H9 (cell line): Measurements from ENCODE around the gene POU2F2. TPM values are rescaled to one million over a fixed set of nuclear protein-coding genes. Genes with fewer than 3 reads are reported as not detected.

Experiments used
- DNase-seq: peaks from one replicate; pipeline ENCODE4 v3.0.0-alpha.2; 2017
- H2AFZ ChIP-seq: one replicate; pipeline ENCODE4 v1.6.1; 2013; ENCODE audit warnings: mild to moderate bottlenecking, low read length, control low read depth, moderate library complexity
- H2AK5ac ChIP-seq: 2 replicates; pipeline ENCODE4 v1.6.1; 2013; ENCODE audit warnings: low read length, control low read depth, mixed read lengths; ENCODE audit not compliant: insufficient read length
- H2BK120ac ChIP-seq: one replicate; pipeline ENCODE4 v1.6.1; 2013; ENCODE audit warnings: low read depth, mild to moderate bottlenecking, low read length, control low read depth, inconsistent platforms; ENCODE audit not compliant: poor library complexity, severe bottlenecking
- H2BK12ac ChIP-seq: 2 replicates; pipeline ENCODE4 v1.6.1; 2013; ENCODE audit warnings: low read length, control low read depth, mixed read lengths, low read depth; ENCODE audit not compliant: insufficient read length
- H2BK15ac ChIP-seq: 2 replicates; pipeline ENCODE4 v1.6.1; 2013; ENCODE audit warnings: low read depth, low read length, control low read depth
- H2BK20ac ChIP-seq: one replicate; pipeline ENCODE4 v1.6.1; 2013; ENCODE audit warnings: low read depth, mild to moderate bottlenecking, low read length, control low read depth, inconsistent platforms; ENCODE audit not compliant: poor library complexity, severe bottlenecking
- H2BK5ac ChIP-seq: 2 replicates; pipeline ENCODE4 v1.6.1; 2013; ENCODE audit warnings: low read length, control low read depth, mixed read lengths; ENCODE audit not compliant: insufficient read length
- H3K14ac ChIP-seq: 2 replicates; pipeline ENCODE4 v1.6.1; 2013; ENCODE audit warnings: low read length, control low read depth; ENCODE audit not compliant: insufficient read depth
- H3K18ac ChIP-seq: 2 replicates; pipeline ENCODE4 v1.6.1; 2013; ENCODE audit warnings: low read depth, mild to moderate bottlenecking, mixed read lengths, low read length, control low read depth; ENCODE audit not compliant: insufficient read length
- H3K23ac ChIP-seq: 2 replicates; pipeline ENCODE4 v1.6.1; 2013; ENCODE audit warnings: low read length, control low read depth, mixed read lengths, low read depth; ENCODE audit not compliant: insufficient read length
- H3K23me2 ChIP-seq: 2 replicates; pipeline ENCODE4 v1.6.1; 2013; ENCODE audit warnings: low read depth, mild to moderate bottlenecking, mixed read lengths, low read length, control low read depth; ENCODE audit not compliant: insufficient read length, poor library complexity, severe bottlenecking
- H3K27ac ChIP-seq: 2 replicates; pipeline ENCODE4 v1.5.1; 2013; ENCODE audit warnings: low read length, control low read depth, mixed read lengths, low read depth; ENCODE audit not compliant: insufficient read length
- H3K27me3 ChIP-seq: 2 replicates; pipeline ENCODE4 v1.6.1; 2013; ENCODE audit warnings: low read length, control low read depth, inconsistent platforms; ENCODE audit not compliant: insufficient read depth
- H3K4ac ChIP-seq: 2 replicates; pipeline ENCODE4 v1.6.1; 2013; ENCODE audit warnings: low read depth, mild to moderate bottlenecking, control low read depth, inconsistent platforms, low read length, moderate library complexity
- H3K4me1 ChIP-seq: 2 replicates; pipeline ENCODE4 v1.6.1; 2013; ENCODE audit warnings: low read length, control low read depth, inconsistent platforms; ENCODE audit not compliant: insufficient read depth
- H3K4me2 ChIP-seq: 2 replicates; pipeline ENCODE4 v1.6.1; 2013; ENCODE audit warnings: low read length, control low read depth, mixed read lengths; ENCODE audit not compliant: insufficient read length, insufficient read depth
- H3K56ac ChIP-seq: 2 replicates; pipeline ENCODE4 v1.6.1; 2013; ENCODE audit warnings: low read depth, mild to moderate bottlenecking, mixed read lengths, low read length, control low read depth; ENCODE audit not compliant: insufficient read length
- H3K79me1 ChIP-seq: 2 replicates; pipeline ENCODE4 v1.6.1; 2013; ENCODE audit warnings: low read depth, mild to moderate bottlenecking, moderate library complexity, low read length, control low read depth, inconsistent platforms; ENCODE audit not compliant: insufficient read depth, poor library complexity, severe bottlenecking
- H3K79me2 ChIP-seq: 2 replicates; pipeline ENCODE4 v1.6.1; 2013; ENCODE audit warnings: low read length, control low read depth, inconsistent platforms; ENCODE audit not compliant: insufficient read depth
- H3K9ac ChIP-seq: 2 replicates; pipeline ENCODE4 v1.6.1; 2013; ENCODE audit warnings: low read length, control low read depth, mixed read lengths; ENCODE audit not compliant: insufficient read length; ENCODE audit errors: extremely low read depth
- H3K9me3 ChIP-seq: one replicate; pipeline ENCODE4 v1.6.1; 2013; ENCODE audit warnings: low read depth, low read length, inconsistent platforms; ENCODE audit not compliant: control insufficient read depth
- H3T11ph ChIP-seq: one replicate; pipeline ENCODE4 v1.6.1; 2013; ENCODE audit warnings: mild to moderate bottlenecking, low read length, control low read depth, inconsistent platforms
- H4K20me1 ChIP-seq: one replicate; pipeline ENCODE4 v1.6.1; 2013; ENCODE audit not compliant: control insufficient read depth, insufficient read length, insufficient read depth
- H4K5ac ChIP-seq: 2 replicates; pipeline ENCODE4 v1.6.1; 2013; ENCODE audit warnings: low read depth, mild to moderate bottlenecking, mixed read lengths, low read length, control low read depth; ENCODE audit not compliant: insufficient read length
- H4K8ac ChIP-seq: replicated peaks from 2 replicates; pipeline ENCODE4 v1.6.1; 2013; ENCODE audit warnings: low read length, control low read depth, mixed read lengths, low read depth; ENCODE audit not compliant: insufficient read length
- H4K91ac ChIP-seq: 2 replicates; pipeline ENCODE4 v1.6.1; 2013; ENCODE audit warnings: low read depth, mild to moderate bottlenecking, moderate library complexity, mixed read lengths, low read length, control low read depth; ENCODE audit not compliant: insufficient read length
- H3K27ac Mint-ChIP-seq, 3 experiments: 2 replicates in 2 of 3; 3 replicates in 1 of 3; pipeline ENCODE4 v1.8.0; 2020 to 2021; ENCODE audit warnings: mixed read lengths in 3 of 3, mild to moderate bottlenecking in 1 of 3, moderate library complexity in 1 of 3
- H3K27me3 Mint-ChIP-seq: 2 replicates; pipeline ENCODE4 v1.8.0; 2021; ENCODE audit warnings: low read depth, mild to moderate bottlenecking, moderate library complexity, mixed read lengths
- H3K36me3 Mint-ChIP-seq, 3 experiments: 2 replicates in 2 of 3; 3 replicates in 1 of 3; pipeline ENCODE4 v1.8.0; 2020 to 2021; ENCODE audit warnings: low read depth in 3 of 3, mixed read lengths in 3 of 3; ENCODE audit not compliant: insufficient read depth in 1 of 3
- H3K4me1 Mint-ChIP-seq, 2 experiments: 2 replicates each; pipeline ENCODE4 v1.8.0; 2020; ENCODE audit warnings: mixed read lengths in 2 of 2
- H3K4me3 Mint-ChIP-seq, 2 experiments: 2 replicates in 1 of 2; 3 replicates in 1 of 2; pipeline ENCODE4 v1.8.0; 2020 to 2021; ENCODE audit warnings: mild to moderate bottlenecking in 2 of 2, mixed read lengths in 2 of 2, moderate library complexity in 1 of 2
- H3K9me3 Mint-ChIP-seq, 2 experiments: 2 replicates in 1 of 2; 3 replicates in 1 of 2; pipeline ENCODE4 v1.8.0; 2020; ENCODE audit warnings: mild to moderate bottlenecking in 2 of 2, mixed read lengths in 2 of 2, moderate library complexity in 1 of 2
- WGBS: extraction: QIAGEN DNeasy Blood & Tissue Kit; methylation state at CpG from one replicate; pipeline ENCODE4 v1.1.7; 2013; ENCODE audit warnings: missing lambda C conversion rate, low lambda C conversion rate, mixed read lengths; ENCODE audit not compliant: insufficient read length; ENCODE audit errors: extremely low coverage; 5-methylcytosine and 5-hydroxymethylcytosine counted together
- total RNA-seq: library from RNA; stranded (reverse); gene quantifications from 2 replicates; pipeline ENCODE4 v1.2.1, GENCODE V29; 2021
- TF ChIP-seq, protein P1 (sequence below): fragments of 200-600 bp; sonication (generic); conservative IDR thresholded peaks from 3 replicates; pipeline ENCODE4 v1.8.0; 2021; ENCODE audit warnings: antibody characterized with exemption, mild to moderate bottlenecking

The POU2F2 gene
- total RNA-seq, 1 experiment from 2014 or later: 2.9 TPM

DNA sequence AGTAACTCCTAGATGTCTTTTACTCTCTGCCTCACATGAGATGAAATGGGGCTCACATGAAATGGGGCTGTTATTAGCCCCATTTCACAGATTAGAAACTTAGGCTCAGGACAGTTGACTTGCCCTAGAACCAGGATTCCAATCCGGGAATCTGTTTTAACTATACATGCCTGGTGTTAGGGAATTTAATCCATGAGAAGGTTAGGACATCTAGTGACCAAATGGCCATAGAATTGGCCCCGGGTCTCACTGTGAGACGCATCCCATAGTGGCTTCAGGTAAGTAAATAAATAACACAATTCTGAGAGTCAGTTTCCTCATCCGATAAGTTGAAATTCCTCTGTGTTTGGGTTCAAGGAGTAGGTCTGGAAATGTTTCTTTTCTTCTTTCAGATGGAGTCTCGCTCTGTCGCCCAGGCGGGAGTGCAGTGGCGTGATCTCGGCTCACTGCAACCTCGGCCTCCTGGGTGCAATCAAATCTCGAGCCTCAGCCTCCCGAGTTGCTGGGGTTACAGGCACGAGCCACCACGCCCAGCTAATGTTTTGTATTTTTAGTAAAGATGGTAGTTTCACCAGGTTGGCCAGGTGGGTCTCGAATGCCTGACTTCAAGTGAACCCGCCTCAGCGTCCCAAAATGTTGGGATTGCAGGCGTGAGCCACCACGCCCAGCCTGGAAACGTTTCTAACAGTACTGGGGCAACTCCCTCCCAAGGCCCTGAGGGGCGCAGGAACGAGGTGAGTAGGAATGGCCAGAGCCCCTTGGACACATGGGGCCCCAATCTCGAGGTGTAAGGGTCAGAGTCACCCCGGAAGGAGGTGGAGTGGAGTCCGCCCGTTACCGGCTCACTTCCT, 57.5 kb downstream of the POU2F2 start:
- Mint-ChIP-seq H3K27ac (peak overlapping the region; percentile 100), H3K27me3 (no peaks in the 10 kb centered on the region; the same call in none of the 2 replicates), H3K4me1 (peaks cover 28 to 46% of the 10 kb centered on the region in 2 experiments), H3K9me3 (no peaks in the 10 kb centered on the region), H3K4me3 (peak overlapping the region; percentile 96 to 97), H3K36me3 (peaks cover 18 to 25% (median 21%) of the 10 kb centered on the region in 3 experiments)
- Histone ChIP-seq H3K79me2 (peaks cover 21% of the 10 kb centered on the region), H3K4me2 (peak overlapping the region; percentile 78), H3K9ac (peak overlapping the region; percentile 96), H3K4me1 (peaks cover 2% of the 10 kb centered on the region; the same call in 1 of the 2 replicates), H3K56ac (no peak overlapping the region), H3K79me1 (peaks cover 10% of the 10 kb centered on the region), H2BK12ac (no peak overlapping the region), H2BK120ac (peak overlapping the region; percentile 52), H3K27ac (peak overlapping the region; percentile 79), H2BK5ac (peak overlapping the region; percentile 73), H4K5ac (peak overlapping the region; percentile 99), H2BK15ac (peak overlapping the region; percentile 17; the same call in 1 of the 2 replicates), H3K23me2 (peaks cover 13% of the 10 kb centered on the region), H3K18ac (peak overlapping the region; percentile 99), H4K91ac (peak overlapping the region; percentile 67), H2AFZ (no peak overlapping the region), H3K27me3 (no peaks in the 10 kb centered on the region), H2BK20ac (no peak overlapping the region), H3T11ph (no peak overlapping the region), H3K14ac (peak overlapping the region; percentile 98), H3K4ac (peak overlapping the region; percentile 69), H4K20me1 (no peaks in the 10 kb centered on the region), H2AK5ac (no peak overlapping the region), H3K9me3 (no peaks in the 10 kb centered on the region), H4K8ac (peak overlapping the region; percentile 56), H3K23ac (no peak overlapping the region)
- WGBS: no CpG with 5 or more reads among the region's 27 CpGs
- DNase-seq: no peak
- TF ChIP-seq, protein P1, sequence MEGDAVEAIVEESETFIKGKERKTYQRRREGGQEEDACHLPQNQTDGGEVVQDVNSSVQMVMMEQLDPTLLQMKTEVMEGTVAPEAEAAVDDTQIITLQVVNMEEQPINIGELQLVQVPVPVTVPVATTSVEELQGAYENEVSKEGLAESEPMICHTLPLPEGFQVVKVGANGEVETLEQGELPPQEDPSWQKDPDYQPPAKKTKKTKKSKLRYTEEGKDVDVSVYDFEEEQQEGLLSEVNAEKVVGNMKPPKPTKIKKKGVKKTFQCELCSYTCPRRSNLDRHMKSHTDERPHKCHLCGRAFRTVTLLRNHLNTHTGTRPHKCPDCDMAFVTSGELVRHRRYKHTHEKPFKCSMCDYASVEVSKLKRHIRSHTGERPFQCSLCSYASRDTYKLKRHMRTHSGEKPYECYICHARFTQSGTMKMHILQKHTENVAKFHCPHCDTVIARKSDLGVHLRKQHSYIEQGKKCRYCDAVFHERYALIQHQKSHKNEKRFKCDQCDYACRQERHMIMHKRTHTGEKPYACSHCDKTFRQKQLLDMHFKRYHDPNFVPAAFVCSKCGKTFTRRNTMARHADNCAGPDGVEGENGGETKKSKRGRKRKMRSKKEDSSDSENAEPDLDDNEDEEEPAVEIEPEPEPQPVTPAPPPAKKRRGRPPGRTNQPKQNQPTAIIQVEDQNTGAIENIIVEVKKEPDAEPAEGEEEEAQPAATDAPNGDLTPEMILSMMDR: no peak
